Adrenal gland (tissue), 12 donors: ENCODE measurements around the gene ZNF821. TPM values are rescaled to one million over a fixed set of nuclear protein-coding genes. Genes with fewer than 3 reads are reported as not detected.

Experiments
- DNase-seq, 7 donors: peaks; one replicate each; pipeline ENCODE4 v3.0.0-alpha.2; 2019 to 2020
- H3K27ac ChIP-seq, 5 donors: fragments of 200-600 bp; sonication (generic) in 4 of 5; 1 replicate in 3 of 5; 2 replicates in 2 of 5; pipeline versions ENCODE4 v1.5.1 to v1.8.0; 2016 to 2020; ENCODE audit warnings: mild to moderate bottlenecking in 1 of 5
- H3K27me3 ChIP-seq: fragments of 200-600 bp; 2 replicates; pipeline ENCODE4 v1.8.0; 2021
- H3K36me3 ChIP-seq, 2 donors: fragments of 200-600 bp; replicated peaks in 1 of 2; 1 replicate in 1 of 2; 2 replicates in 1 of 2; pipeline versions ENCODE4 v1.5.1 to v1.8.0; 2018 to 2022
- H3K4me1 ChIP-seq, 2 donors: fragments of 200-600 bp; replicated peaks in 1 of 2; 1 replicate in 1 of 2; 2 replicates in 1 of 2; pipeline versions ENCODE4 v1.5.1 to v1.8.0; 2018 to 2021
- H3K4me3 ChIP-seq, 4 donors: fragments of 200-600 bp; sonication (generic) in 3 of 4; one replicate each; pipeline ENCODE4 v1.5.1; 2016 to 2018
- H3K9me3 ChIP-seq, 3 donors: fragments of 200-600 bp; sonication (generic) in 1 of 3; replicated peaks in 1 of 3; 1 replicate in 2 of 3; 2 replicates in 1 of 3; pipeline versions ENCODE4 v1.5.1 to v1.8.0; 2016 to 2021
- CTCF ChIP-seq, 6 experiments: fragments of 450-650 bp in 4 of 6; fragments of 200-600 bp in 2 of 6; sonication (generic) in 1 of 6; IDR thresholded peaks; 1 replicate in 5 of 6; 2 replicates in 1 of 6; pipeline versions ENCODE4 v1.5.1 to v1.8.0; 2016 to 2021; ENCODE audit warnings: antibody characterized with exemption in 6 of 6, mild to moderate bottlenecking in 2 of 6, moderate library complexity in 1 of 6
- POLR2A ChIP-seq, 2 donors: fragments of 450-650 bp; IDR thresholded peaks; one replicate each; pipeline ENCODE4 v1.6.1; 2017; ENCODE audit warnings: antibody characterized with exemption in 2 of 2, mild to moderate bottlenecking in 2 of 2, moderate library complexity in 1 of 2
- WGBS, 4 donors: extraction: QIAGEN DNeasy Blood & Tissue Kit in 2 of 4; methylation state at CpG; one replicate each; pipeline versions ENCODE4 v1.1.5 to v1.1.7; 2013 to 2017; 5-methylcytosine and 5-hydroxymethylcytosine counted together
- intact Hi-C, 2 donors: fragments of 100-400 bp; cut with DNase I; formaldehyde crosslinking; loops; one replicate each; pipeline versions ENCODE4 v1.14.1 to v1.15.0; 2022 to 2023
- polyA plus RNA-seq, 3 donors: library from polyadenylated mRNA; stranded (reverse); fragments of 200-250 nt in 2 of 3; fragments of 350-450 nt in 1 of 3; fragmentation: Illumina TruSeq in 1 of 3; extraction: RNeasy Lipid Tissue Mini Kit (QIAGEN cat#74804) in 1 of 3; gene quantifications; one replicate each; pipeline ENCODE4 v1.2.3, GENCODE V29; 2013 to 2014
- total RNA-seq, 9 donors: library from RNA; depleted of rRNA in 4 of 9; stranded (reverse); fragments of >200 nt in 4 of 9; fragments of 120-200 nt in 1 of 9; fragmentation: NEBNext Ultra II Directional in 1 of 9; extraction: Animal tissue kit (Norgen Biotek cat#: 25700) in 1 of 9; gene quantifications; one replicate each; pipeline versions ENCODE4 v1.1.0 to v1.2.4, GENCODE V29; 2013 to 2023
- donor health status: healthy with polysubstance abuse.
- donor health status: Bipolar disorder and iron deficiency.
- donor health status: DM: yes; HTN: yes; CAD: no.
- donor health status: DM: no; HTN: no; CAD: no.
- donor health status: DM: no; HTN: no; CAD: no.
- donor health status: DM: yes; HTN: yes; CAD: no.

Gene ZNF821
- total and polyA plus RNA-seq, 12 donors, result 4.6 to 13.1 (median 7.2) TPM

- Histone ChIP-seq H3K4me1 (peaks cover 5 to 15% of the 10 kb centered on the region in 2 donors), H3K27me3 (no peaks in the 10 kb centered on the region), H3K27ac (no peak overlapping the region), H3K4me3 (peak overlapping the region in 2 of 4 donors; percentile 80 to 84), H3K9me3 (no peaks in the 10 kb centered on the region), H3K36me3 (peaks cover 0 to 42% of the 10 kb centered on the region in 2 donors)
- peak in 1 of 7 donors; percentile 6 for DNase-seq
- intact Hi-C loops, result no loop called here
- TF ChIP-seq POLR2A (IDR thresholded peaks at IDR 0.05) (no peak), CTCF (IDR thresholded peaks at IDR 0.05) (no peak)
- 62 to 66% (median 64%) methylated on average over 3 of the region's 3 CpGs for WGBS, 4 donors
Measured at GRCh38 chr16:71847096-71847495, 36.9 kb downstream of the ZNF821 start.

- Histone ChIP-seq H3K4me1 (peaks cover 5 to 15% of the 10 kb centered on the region in 2 donors), H3K36me3 (peaks cover 0 to 35% of the 10 kb centered on the region in 2 donors), H3K27ac (peak overlapping the region in 4 of 5 donors; percentile 66 to 84 (median 82)), H3K27me3 (no peaks in the 10 kb centered on the region), H3K4me3 (peak overlapping the region; percentile 80 to 94 (median 86)), H3K9me3 (no peaks in the 10 kb centered on the region)
- TF ChIP-seq CTCF (IDR thresholded peaks at IDR 0.05) (no peak), POLR2A (IDR thresholded peaks at IDR 0.05) (no peak)
- WGBS, 4 donors, result 0 to 1% (median 1%) methylated on average over 10 to 20 of the region's 20 CpGs
- intact Hi-C loops, result no loop called here
- DNase-seq, result peak in 4 of 7 donors; percentile 17 to 53 (median 26)
Measured at GRCh38 chr16:71846431-71846830, 37.6 kb downstream of the ZNF821 start.

GRCh38 chr16:71845639-71846430 is 38.1 kb downstream of the ZNF821 start, which contains the start of gene ATXN1L:
Gene ATXN1L (plus strand): TSS chr16:71845976. CDS start chr16:71849741, 3,765 bp downstream.
- DNase-seq, result peak; percentile 90 to 94 (median 93)
- Histone ChIP-seq H3K36me3 (peaks cover 0 to 29% of the 10 kb centered on the region in 2 donors), H3K27ac (peak within 1 kb of the TSS; percentile 66 to 84 (median 81)), H3K9me3 (no peaks in the 10 kb centered on the region), H3K4me1 (peaks cover 5 to 15% of the 10 kb centered on the region in 2 donors), H3K4me3 (peak within 1 kb of the TSS; percentile 80 to 94 (median 86)), H3K27me3 (no peaks in the 10 kb centered on the region)
- TF ChIP-seq CTCF (IDR thresholded peaks at IDR 0.05) (peak in 1 of 6 experiments; percentile 13), POLR2A (IDR thresholded peaks at IDR 0.05) (peak; percentile 69 to 86)
- intact Hi-C loops, result no loop called here
- WGBS, 4 donors, result 0 to 4% (median 1%) methylated on average over 8 to 62 of the region's 62 CpGs

GRCh38 chr16:71843572-71843971 is 40.4 kb downstream of the ZNF821 start:
- Histone ChIP-seq H3K4me3 (no peak overlapping the region), H3K4me1 (peaks cover 5 to 15% of the 10 kb centered on the region in 2 donors), H3K27ac (no peak overlapping the region), H3K36me3 (peaks cover 0 to 8% of the 10 kb centered on the region in 2 donors), H3K9me3 (no peaks in the 10 kb centered on the region), H3K27me3 (no peaks in the 10 kb centered on the region)
- 62 to 81% (median 64%) methylated on average over 2 of the region's 2 CpGs for WGBS, 4 donors
- intact Hi-C loops, result no loop called here
- no peak for DNase-seq
- TF ChIP-seq CTCF (IDR thresholded peaks at IDR 0.05), result no peak
- TF ChIP-seq POLR2A (IDR thresholded peaks at IDR 0.05), result no peak
